Trophoblast cell (in vitro differentiated cells and primary cell): ENCODE measurements around the gene CRIM1.

Experiments used
- DNase-seq, 2 donors: peaks; one replicate each; pipeline ENCODE4 v3.0.0-alpha.2; 2016
- H2AFZ ChIP-seq: 2 replicates; pipeline ENCODE4 v1.6.1; 2013; ENCODE audit warnings: low read length, moderate library complexity, mild to moderate bottlenecking; ENCODE audit not compliant: insufficient read depth, poor library complexity
- H2AK5ac ChIP-seq: 2 replicates; pipeline ENCODE4 v1.6.1; 2013; ENCODE audit warnings: mild to moderate bottlenecking, low read length
- H2BK120ac ChIP-seq: 2 replicates; pipeline ENCODE4 v1.6.1; 2013; ENCODE audit warnings: low read length, mild to moderate bottlenecking, moderate library complexity; ENCODE audit not compliant: insufficient read depth, poor library complexity
- H2BK12ac ChIP-seq: 2 replicates; pipeline ENCODE4 v1.6.1; 2013; ENCODE audit warnings: mild to moderate bottlenecking, low read length, moderate library complexity
- H2BK5ac ChIP-seq: 2 replicates; pipeline ENCODE4 v1.6.1; 2013; ENCODE audit warnings: low read length, low read depth, moderate library complexity, mild to moderate bottlenecking; ENCODE audit not compliant: poor library complexity
- H3K14ac ChIP-seq: 2 replicates; pipeline ENCODE4 v1.6.1; 2013; ENCODE audit warnings: mild to moderate bottlenecking, low read length
- H3K18ac ChIP-seq: 2 replicates; pipeline ENCODE4 v1.6.1; 2013; ENCODE audit warnings: mild to moderate bottlenecking, low read length
- H3K23ac ChIP-seq: 2 replicates; pipeline ENCODE4 v1.6.1; 2013; ENCODE audit warnings: low read length
- H3K27ac ChIP-seq: 2 replicates; pipeline ENCODE4 v1.5.1; 2013; ENCODE audit warnings: low read depth, mild to moderate bottlenecking, inconsistent platforms, low read length, moderate library complexity
- H3K27me3 ChIP-seq: 2 replicates; pipeline ENCODE4 v1.6.1; 2013; ENCODE audit warnings: inconsistent platforms, mild to moderate bottlenecking, low read length, moderate library complexity; ENCODE audit not compliant: insufficient read depth
- H3K36me3 ChIP-seq, 2 experiments: 1 replicate in 1 of 2; 2 replicates in 1 of 2; pipeline ENCODE4 v1.6.1; 2013; ENCODE audit warnings: low read length in 2 of 2, mild to moderate bottlenecking in 2 of 2, moderate library complexity in 1 of 2; ENCODE audit not compliant: insufficient read depth in 2 of 2, control insufficient read depth in 1 of 2
- H3K4ac ChIP-seq: 2 replicates; pipeline ENCODE4 v1.6.1; 2013; ENCODE audit warnings: low read depth, mild to moderate bottlenecking, low read length, moderate library complexity
- H3K4me1 ChIP-seq, 2 experiments: 1 replicate in 1 of 2; 2 replicates in 1 of 2; pipeline ENCODE4 v1.6.1; 2013; ENCODE audit warnings: low read length in 2 of 2, mild to moderate bottlenecking in 2 of 2, moderate library complexity in 1 of 2; ENCODE audit not compliant: insufficient read depth in 2 of 2, control insufficient read depth in 1 of 2
- H3K4me2 ChIP-seq: 2 replicates; pipeline ENCODE4 v1.6.1; 2013; ENCODE audit warnings: inconsistent platforms, mild to moderate bottlenecking, low read length, moderate library complexity
- H3K4me3 ChIP-seq: 2 replicates; pipeline ENCODE4 v1.5.1; 2013; ENCODE audit warnings: mild to moderate bottlenecking, low read depth, low read length, inconsistent platforms
- H3K79me1 ChIP-seq: one replicate; pipeline ENCODE4 v1.6.1; 2013; ENCODE audit warnings: low read length
- H3K79me2 ChIP-seq: 2 replicates; pipeline ENCODE4 v1.6.1; 2013; ENCODE audit warnings: low read length, mild to moderate bottlenecking; ENCODE audit not compliant: control insufficient read depth, insufficient read depth, poor library complexity
- H3K9ac ChIP-seq: 2 replicates; pipeline ENCODE4 v1.6.1; 2013; ENCODE audit warnings: mild to moderate bottlenecking, low read length
- H3K9me3 ChIP-seq: 2 replicates; pipeline ENCODE4 v1.6.1; 2013; ENCODE audit warnings: low read depth, mild to moderate bottlenecking, control low read depth, inconsistent platforms, low read length; ENCODE audit not compliant: insufficient read depth
- H4K12ac ChIP-seq: 2 replicates; pipeline ENCODE4 v1.6.1; 2013; ENCODE audit warnings: low read depth, mild to moderate bottlenecking, low read length, moderate library complexity
- H4K8ac ChIP-seq: 2 replicates; pipeline ENCODE4 v1.6.1; 2013; ENCODE audit warnings: low read depth, mild to moderate bottlenecking, low read length, moderate library complexity
- H4K91ac ChIP-seq: one replicate; pipeline ENCODE4 v1.6.1; 2013; ENCODE audit warnings: low read depth, mild to moderate bottlenecking, low read length, moderate library complexity
- WGBS: extraction: QIAGEN DNeasy Blood & Tissue Kit; methylation state at CpG from one replicate; pipeline ENCODE4 v1.1.7; 2013; ENCODE audit warnings: missing lambda C conversion rate; ENCODE audit not compliant: insufficient read length, insufficient coverage; ENCODE audit errors: extremely low coverage; 5-methylcytosine and 5-hydroxymethylcytosine counted together

The CRIM1 gene

GRCh38 chr2:36577884-36578283 is 222.3 kb downstream of the CRIM1 start:
- Histone ChIP-seq H2AFZ (no peak overlapping the region), H3K18ac (no peak overlapping the region), H3K9ac (no peak overlapping the region), H2BK5ac (no peak overlapping the region), H3K36me3 (peaks cover 13 to 19% of the 10 kb centered on the region in 2 experiments), H3K27ac (no peak overlapping the region), H3K27me3 (no peaks in the 10 kb centered on the region), H2BK12ac (no peak overlapping the region), H3K9me3 (no peaks in the 10 kb centered on the region), H3K4me3 (no peak overlapping the region), H3K79me2 (no peaks in the 10 kb centered on the region), H3K4me2 (no peak overlapping the region), H4K91ac (no peak overlapping the region), H2AK5ac (no peak overlapping the region), H2BK120ac (no peak overlapping the region), H3K4ac (no peak overlapping the region), H4K8ac (no peak overlapping the region), H3K23ac (no peak overlapping the region), H3K14ac (no peak overlapping the region), H3K79me1 (no peaks in the 10 kb centered on the region), H4K12ac (no peak overlapping the region), H3K4me1 (no peaks in the 10 kb centered on the region)
- 100% methylated on average over 1 of the region's 2 CpGs for WGBS
- peak in 1 of 2 donors; percentile 23 for DNase-seq

DNA sequence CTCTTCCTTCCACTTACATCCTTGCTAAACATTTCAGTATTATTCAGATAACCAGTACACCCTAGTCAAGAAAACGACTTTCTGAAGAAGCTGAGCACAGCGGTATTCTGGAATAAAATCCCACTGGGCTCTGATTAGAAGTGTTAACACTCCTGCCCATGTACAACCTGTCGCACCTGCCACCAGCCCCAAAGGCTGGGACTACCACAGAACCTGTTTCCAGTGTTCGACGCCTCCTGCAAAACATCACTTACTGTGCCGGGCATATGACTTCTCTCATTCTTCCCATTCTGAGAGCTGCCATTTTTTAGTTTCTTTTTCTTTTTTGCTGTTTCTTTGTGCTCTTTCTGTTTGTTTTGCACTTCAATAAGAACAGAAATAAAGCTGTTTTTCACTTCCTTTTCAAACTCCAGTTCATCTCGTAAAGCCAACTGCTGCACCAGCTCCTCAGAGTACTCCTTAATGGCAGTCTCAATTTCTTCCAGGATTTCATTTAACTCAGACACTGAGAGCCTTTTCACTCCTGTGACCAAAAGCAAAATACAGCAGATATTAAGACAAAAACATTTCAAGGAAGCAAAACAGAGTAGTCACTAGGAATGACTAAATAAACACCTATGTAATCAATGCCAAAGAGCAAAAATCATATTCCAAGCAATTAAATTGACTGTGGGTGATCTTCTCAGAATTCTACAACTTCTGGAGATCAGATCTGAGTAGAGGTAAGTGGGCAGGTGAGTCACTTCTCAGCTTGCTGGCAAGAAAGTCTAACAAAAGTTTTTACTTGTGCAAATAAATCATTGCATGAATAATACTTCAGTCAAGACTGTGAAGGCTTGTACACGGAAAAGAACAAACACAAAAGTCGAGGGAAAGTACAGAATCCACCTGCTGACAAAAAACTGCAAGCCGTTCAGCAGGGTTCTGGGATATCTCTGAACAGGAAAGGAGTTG is 223.0 kb downstream of the CRIM1 start:
- Histone ChIP-seq H3K36me3 (peaks cover 13 to 21% of the 10 kb centered on the region in 2 experiments), H3K4ac (no peak overlapping the region), H4K8ac (no peak overlapping the region), H4K91ac (no peak overlapping the region), H3K4me1 (no peaks in the 10 kb centered on the region), H3K9me3 (no peaks in the 10 kb centered on the region), H3K27me3 (no peaks in the 10 kb centered on the region), H3K23ac (no peak overlapping the region), H2BK120ac (no peak overlapping the region), H3K79me1 (no peaks in the 10 kb centered on the region), H3K4me3 (no peak overlapping the region), H3K18ac (no peak overlapping the region), H3K14ac (no peak overlapping the region), H3K4me2 (no peak overlapping the region), H3K9ac (no peak overlapping the region), H3K27ac (no peak overlapping the region), H4K12ac (no peak overlapping the region), H3K79me2 (no peaks in the 10 kb centered on the region), H2AK5ac (no peak overlapping the region), H2AFZ (no peak overlapping the region), H2BK12ac (no peak overlapping the region), H2BK5ac (no peak overlapping the region)
- DNase-seq: no peak
- WGBS: no CpG with 5 or more reads among the region's 10 CpGs

DNA sequence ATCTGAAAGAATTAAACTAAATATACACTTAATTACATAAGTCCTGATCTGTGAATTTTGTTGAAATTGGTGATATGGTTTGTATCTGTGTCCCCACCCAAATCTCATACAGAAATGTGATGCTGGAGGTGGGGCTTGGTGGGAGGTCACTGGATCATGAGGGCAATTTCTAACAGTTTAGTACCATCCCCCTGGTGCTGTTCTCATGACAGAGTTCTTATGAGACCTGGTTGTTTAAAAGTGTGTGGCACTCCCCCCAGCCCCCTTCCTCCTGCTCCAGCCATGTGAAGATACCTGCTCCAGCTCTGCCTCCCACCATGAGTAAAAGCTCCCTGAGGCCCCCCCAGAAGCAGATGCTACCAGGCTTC is 223.7 kb downstream of the CRIM1 start:
- Histone ChIP-seq H2BK120ac (no peak overlapping the region), H4K91ac (no peak overlapping the region), H2AK5ac (no peak overlapping the region), H3K36me3 (peaks cover 15 to 26% of the 10 kb centered on the region in 2 experiments), H3K4me1 (no peaks in the 10 kb centered on the region), H4K8ac (no peak overlapping the region), H3K9ac (no peak overlapping the region), H3K4me2 (no peak overlapping the region), H4K12ac (no peak overlapping the region), H3K79me1 (no peaks in the 10 kb centered on the region), H3K14ac (no peak overlapping the region), H2BK5ac (no peak overlapping the region), H3K9me3 (no peaks in the 10 kb centered on the region), H3K27me3 (no peaks in the 10 kb centered on the region), H3K4ac (no peak overlapping the region), H2AFZ (no peak overlapping the region), H3K79me2 (no peaks in the 10 kb centered on the region), H3K27ac (no peak overlapping the region), H3K4me3 (no peak overlapping the region), H3K18ac (no peak overlapping the region), H2BK12ac (no peak overlapping the region), H3K23ac (no peak overlapping the region)
- no peak for DNase-seq

DNA sequence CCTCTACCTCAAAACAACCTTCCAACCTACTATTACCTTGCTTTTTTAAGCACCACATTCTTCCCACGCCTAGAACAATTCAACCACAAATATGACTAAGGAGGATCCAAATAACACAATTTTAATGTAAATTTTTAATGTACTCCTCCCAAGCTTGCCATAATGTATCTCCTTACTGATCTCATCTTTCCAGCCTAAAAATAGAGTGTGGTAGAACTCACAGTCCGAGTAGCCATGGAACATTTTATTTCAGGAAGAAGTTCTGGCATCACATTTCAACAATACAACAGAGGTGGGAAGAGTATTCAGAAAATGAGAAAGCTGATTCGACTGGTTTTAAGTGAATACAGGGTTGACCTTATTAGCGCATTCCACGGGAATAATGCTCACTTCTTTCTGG is 227.0 kb downstream of the CRIM1 start:
- H3K9me3 ChIP-seq: no peaks in the 10 kb centered on the region
- no peak overlapping the region for H4K8ac ChIP-seq
- H2BK5ac ChIP-seq: no peak overlapping the region
- H2AK5ac ChIP-seq: no peak overlapping the region
- H2BK120ac ChIP-seq: no peak overlapping the region
- H3K79me2 ChIP-seq: no peaks in the 10 kb centered on the region
- no peak overlapping the region for H3K4ac ChIP-seq
- no peak overlapping the region for H3K14ac ChIP-seq
- no peaks in the 10 kb centered on the region for H3K79me1 ChIP-seq
- H3K36me3 ChIP-seq: peaks cover 19 to 31% of the 10 kb centered on the region in 2 experiments
- H4K12ac ChIP-seq: no peak overlapping the region
- no peak overlapping the region for H3K27ac ChIP-seq
- WGBS: 100% methylated on average over 1 of the region's 5 CpGs
- H3K23ac ChIP-seq: no peak overlapping the region
- H3K4me2 ChIP-seq: no peak overlapping the region
- no peak overlapping the region for H3K4me3 ChIP-seq
- H3K4me1 ChIP-seq: no peaks in the 10 kb centered on the region
- no peak overlapping the region for H4K91ac ChIP-seq
- H3K9ac ChIP-seq: no peak overlapping the region
- no peaks in the 10 kb centered on the region for H3K27me3 ChIP-seq
- H2BK12ac ChIP-seq: no peak overlapping the region
- no peak overlapping the region for H3K18ac ChIP-seq
- no peak for DNase-seq
- H2AFZ ChIP-seq: no peak overlapping the region
